ENCODE measurements around the gene ADRM1. TPM values are rescaled to one million over a fixed set of nuclear protein-coding genes. Genes with fewer than 3 reads are reported as not detected.

The ADRM1 gene
- polyA plus RNA-seq, 3 donors, result 36.5 to 62.0 (median 54.2) TPM

DNA sequence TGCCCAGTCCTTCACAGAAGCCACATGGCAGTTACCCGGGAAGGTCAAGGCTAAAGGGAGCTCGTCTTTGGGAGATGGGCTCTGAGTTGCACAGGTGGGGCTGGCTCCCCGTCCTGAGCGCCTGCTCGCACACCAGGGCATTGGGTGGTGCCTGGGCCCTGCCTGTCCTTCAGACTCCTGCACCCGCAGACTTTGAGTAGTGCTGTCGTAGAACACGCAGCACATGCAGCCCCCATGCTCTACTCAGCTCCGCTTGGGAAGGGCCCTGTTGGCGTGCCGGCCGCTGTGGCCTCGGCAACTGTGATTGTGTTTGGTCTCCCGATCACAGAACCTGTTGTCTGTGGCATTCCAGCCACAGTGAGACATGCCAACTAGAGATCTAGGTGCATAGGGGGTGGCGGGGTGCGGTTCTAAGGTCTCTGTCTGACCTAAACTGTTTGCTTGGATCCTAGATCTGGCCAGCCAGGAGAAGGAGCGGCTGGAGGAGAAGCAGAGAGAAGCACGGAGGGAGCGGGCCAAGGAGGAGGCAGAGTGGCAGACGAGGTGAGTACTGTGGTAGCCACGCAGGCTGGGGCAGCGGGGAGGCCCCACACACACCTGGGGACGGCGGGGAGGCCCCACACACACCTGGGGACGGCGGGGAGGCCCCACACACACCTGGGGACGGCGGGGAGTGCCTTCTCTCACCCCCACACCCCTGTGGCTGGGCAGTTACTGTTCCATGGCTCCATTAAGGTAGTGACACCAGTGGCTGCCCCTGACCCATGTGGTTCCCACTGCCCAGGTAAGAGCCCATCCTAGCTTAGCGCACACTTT is 11.3 kb upstream of the ADRM1 start:
- no peak for DNase-seq (ENCODE audit: extremely low read depth in 1 of 11, low read depth in 9 of 11, low spot score in 4 of 11)

DNA sequence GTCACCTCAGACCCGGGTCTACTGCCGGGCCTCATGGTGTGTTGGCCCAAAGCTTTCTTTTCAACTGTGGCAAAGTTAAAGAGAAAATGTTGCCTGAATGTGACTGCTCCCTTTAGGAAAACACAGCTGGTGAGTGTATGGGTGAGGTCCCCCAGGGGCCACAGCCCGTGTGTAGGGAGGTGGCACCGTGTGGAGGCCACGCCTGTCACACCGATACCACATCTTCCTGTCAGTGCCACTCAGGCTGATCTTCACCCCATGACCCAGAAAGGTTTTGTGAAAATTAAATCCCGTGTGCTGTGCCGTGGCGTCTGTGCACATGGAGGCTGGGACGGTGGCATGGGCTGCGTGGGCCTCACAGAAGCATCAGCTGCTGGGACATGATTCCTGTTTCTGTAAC is 10.7 kb upstream of the ADRM1 start:
- no peak for DNase-seq (ENCODE audit: extremely low read depth in 1 of 11, low read depth in 9 of 11, low spot score in 4 of 11)

DNA sequence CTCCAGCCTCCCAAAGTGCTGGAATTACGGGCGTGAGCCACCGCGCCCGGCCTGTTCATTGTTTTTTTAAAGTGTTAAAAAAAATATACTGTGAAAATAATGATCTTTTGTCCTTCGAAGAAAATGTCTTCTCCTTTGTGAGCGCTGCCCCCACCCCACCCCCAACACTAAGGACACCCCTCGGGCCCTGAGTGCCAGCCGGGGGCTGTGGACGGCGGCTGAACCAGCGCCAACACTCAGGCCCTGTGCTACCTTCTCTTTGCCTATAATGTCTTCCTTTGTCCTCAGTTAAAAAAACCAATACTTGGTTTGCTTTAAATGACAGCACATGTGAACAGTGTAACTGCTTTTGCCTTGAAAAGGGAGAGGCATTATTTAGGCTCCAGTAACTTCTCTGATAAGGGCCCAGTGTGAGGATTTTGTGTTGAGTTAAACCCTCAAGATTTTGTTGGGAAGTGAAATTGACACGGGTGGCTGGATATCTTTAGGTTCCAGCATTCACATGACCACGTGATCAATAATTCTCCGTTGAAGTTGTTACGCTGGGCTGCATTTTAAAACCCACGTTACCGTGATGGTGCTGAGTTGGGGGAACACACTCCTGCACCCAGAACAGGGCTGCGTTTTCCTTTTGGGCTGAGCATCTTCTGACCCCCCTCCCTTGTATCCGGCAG is 9.5 kb upstream of the ADRM1 start:
- no peak for DNase-seq (ENCODE audit: extremely low read depth in 1 of 11, low read depth in 9 of 11, low spot score in 4 of 11)

DNA sequence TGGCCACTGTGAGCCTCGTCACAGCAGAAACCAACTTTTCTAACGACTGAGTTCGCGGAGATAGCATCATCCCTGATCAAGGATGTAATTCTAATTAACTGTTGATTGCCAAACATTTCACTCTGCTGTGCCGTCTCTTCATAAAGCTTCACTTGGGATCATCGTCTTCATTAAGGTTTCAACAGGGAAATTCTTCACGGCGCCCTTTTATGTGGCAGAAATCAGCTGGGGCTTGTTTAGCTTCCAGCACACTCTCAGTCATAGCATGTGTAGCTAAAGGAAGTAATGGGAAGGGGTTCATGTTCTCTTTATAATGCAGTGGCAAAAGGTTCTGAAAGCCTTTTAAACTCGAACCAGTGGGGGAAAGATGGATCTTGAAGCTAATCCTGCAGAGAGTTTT is 8.9 kb upstream of the ADRM1 start:
- DNase-seq (ENCODE audit: extremely low read depth in 1 of 11, low read depth in 9 of 11, low spot score in 4 of 11), result no peak

DNA sequence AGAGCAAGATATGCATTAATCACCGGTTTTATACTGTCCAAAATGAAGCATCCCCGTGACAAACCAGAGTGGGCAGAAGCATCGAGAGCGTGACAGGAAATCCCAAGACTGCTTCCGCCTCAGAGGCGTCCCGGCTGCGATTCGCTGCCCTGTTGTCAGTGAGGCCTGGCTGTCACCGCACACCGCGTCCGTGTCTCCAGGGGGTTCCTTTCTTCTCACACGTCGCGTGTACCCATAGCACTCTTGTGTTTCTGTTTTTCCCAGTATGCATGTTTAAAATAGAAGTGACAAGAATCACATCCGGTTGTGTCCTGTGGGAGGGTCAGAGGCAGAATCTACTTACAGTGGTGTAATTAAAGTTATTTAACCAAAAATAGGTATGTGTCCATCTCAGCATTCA is 8.3 kb upstream of the ADRM1 start:
- DNase-seq (ENCODE audit: extremely low read depth in 1 of 11, low read depth in 9 of 11, low spot score in 4 of 11), result no peak

DNA sequence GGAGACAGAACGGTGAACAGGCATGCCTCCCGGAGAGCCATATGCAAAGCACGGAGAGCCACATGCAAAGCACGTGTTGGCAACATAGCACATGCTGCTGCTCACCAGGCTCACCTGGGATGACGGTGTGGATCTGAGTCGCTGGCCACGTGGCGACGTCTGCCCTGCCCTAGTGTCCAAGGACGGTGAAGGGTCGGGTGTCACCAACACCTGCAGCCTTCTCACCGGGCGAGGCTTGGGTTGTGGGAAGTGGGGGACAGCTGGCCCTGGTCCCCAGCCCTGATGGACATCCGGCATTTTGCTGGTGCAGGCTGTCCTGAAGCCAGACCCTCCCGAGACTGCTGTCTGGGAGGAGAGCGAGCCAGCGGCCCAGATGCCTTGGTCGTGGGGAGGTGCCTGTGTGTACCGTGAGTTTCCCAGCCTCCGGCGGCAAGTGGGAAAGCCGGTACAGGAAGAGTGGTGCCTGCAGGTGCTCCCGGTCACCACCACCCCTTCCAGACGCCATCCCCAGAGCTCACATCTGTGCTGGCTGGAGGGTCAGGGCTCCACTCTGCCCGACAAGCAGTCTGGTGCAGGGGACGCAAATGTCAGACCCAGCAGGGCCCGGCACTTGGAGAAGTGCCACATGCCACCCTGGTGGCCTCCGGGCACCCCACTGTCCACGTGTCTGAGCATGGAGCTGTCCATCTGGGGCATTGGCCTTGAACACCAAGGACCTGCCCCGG is 5.9 kb upstream of the ADRM1 start:
- no peak for DNase-seq (ENCODE audit: extremely low read depth in 1 of 11, low read depth in 9 of 11, low spot score in 4 of 11)

DNA sequence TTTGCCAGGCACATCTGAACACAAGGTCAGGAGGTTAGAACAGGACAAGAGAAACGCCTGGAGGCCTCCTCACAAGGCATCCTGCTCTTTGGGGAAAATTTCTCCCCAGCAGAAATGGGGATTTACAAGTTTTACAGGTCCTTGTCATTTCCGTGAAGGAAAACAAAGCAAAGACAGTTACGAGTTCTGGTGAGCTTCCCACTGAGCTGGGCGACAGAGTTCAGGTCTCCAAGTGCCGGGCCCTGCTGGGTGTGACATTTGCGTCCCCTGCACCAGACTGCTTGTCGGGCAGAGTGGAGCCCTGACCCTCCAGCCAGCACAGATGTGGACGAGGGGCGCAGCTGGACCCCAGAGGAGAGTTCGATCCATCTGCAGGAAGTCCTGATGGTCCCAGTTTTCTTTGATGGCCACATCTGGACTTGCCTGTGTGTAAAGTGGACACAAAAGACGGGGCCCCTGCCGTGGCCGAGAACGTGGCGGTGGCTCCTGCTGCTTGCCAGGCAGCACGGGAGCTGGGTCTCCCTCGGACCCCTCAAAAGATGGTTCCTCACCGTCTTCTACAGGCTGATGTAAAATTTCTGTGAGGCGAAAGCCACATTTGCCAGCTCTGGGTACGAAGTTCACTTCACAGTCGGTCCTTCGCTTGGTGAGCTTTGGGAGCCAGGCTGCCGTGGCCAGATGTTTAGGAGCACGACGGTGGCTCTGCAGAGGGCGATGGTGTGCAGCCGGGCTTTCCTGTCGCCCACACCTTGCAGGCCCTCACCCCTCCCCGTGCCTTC is 5.2 kb upstream of the ADRM1 start:
- no peak for DNase-seq (ENCODE audit: extremely low read depth in 1 of 11, low read depth in 9 of 11, low spot score in 4 of 11)

DNA sequence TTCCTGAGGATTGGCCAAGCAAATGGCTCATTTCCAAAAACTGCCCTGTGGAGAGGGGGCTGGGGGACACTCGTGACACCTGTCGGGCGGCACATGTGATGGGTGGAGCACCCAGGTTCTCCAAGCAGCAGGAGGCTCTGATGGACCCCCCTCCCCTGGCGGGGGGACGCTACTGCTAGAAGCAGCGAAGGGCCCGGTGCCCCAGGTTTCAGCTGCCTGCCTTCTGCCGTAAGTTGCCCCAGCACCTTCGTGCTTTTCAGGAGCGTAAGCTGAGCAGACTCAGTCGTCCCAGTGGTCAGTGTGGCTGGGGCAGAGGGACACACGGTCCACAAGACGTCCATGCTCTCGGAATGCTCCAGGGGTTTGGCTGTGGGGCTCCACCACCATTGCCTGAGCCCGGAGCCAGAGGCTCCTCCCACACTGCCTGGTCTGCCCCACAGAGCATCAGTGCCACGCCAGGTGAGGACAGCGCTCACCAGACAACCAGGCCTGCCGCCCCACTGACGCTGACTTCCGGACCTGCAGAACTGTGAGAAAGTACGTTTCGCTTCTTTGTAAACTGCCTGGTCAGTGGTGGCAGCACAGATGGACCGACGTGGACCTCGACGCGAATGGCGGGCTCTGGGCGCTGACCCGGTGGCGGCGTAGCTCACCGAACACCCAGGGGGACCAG is 4.1 kb upstream of the ADRM1 start:
- DNase-seq (ENCODE audit: extremely low read depth in 1 of 11, low read depth in 9 of 11, low spot score in 4 of 11), result no peak

DNA sequence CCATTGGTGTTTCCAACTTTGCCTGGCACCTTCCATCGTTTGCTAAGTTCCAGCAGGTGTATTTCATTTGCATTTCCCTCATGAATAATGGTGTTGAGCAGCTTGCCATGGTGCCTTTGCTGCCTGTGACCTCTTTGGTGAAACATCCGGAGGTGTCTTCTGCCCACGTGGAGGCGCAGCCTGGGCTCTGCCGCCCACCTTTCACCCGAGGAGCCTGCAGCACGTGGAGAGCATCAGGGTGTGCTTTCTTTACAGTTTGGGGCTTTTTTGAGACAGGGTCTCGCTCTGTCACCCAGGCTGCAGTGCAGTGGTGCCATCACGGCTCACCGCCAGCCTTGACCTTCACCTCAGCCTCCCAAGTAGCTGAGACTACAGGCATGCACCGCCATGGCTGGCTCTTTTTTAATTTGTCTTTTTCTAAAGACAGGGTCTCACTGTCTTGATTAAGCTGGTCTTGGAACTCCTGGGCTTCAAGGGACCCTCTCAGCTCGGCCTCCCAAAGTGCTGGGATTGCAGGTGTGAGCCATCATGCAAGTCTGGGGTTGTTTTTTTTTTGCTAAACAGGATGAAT is 3.0 kb upstream of the ADRM1 start:
- no peak for DNase-seq (ENCODE audit: extremely low read depth in 1 of 11, low read depth in 9 of 11, low spot score in 4 of 11)

DNA sequence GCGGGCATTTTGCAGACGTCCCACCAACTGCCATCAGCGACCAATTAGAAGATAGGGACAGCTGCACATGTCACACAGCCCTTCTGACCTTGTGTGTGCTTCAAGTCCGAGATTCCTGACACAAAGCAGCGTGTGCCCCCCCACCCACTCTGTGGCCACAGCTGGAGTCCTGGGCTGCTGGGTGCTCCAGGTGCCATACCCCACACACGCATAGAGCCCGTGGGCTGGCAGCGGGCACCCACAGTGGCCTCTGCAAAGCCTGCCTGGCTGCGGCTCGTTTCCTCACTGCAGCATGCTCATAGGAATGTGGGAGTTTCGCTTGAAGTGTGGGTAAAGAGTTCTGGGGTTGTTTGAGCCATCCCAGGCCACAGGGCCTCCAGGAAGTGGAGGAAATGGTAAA is 2.5 kb upstream of the ADRM1 start:
- DNase-seq (ENCODE audit: extremely low read depth in 1 of 11, low read depth in 9 of 11, low spot score in 4 of 11), result no peak

DNA sequence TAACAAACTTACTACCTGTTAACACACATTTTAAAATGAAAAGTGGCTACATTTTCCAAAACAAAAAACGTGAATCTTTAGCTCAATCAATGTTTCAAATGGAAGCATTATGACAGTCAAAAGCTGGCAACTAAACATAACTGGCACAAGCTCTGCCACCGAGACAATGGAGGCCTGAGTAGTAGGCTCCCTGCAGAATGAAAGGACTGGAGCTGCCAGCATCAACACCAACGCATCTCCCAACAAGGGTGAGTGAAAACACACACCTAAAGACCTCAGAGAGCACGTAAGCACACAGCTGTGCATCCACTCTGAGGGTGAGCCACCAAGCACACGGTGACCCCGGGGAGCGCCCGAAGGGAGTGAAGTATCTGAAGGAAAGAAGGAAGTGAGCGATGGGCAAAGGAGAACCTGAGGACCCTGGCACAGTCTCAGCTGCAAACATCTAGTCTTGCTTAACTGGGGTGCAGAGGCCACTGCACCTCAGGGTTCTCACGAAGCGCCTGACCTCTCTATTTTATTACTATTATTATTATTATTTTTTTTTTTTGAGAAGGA is 1.6 kb upstream of the ADRM1 start:
- no peak for DNase-seq (ENCODE audit: extremely low read depth in 1 of 11, low read depth in 9 of 11, low spot score in 4 of 11)

DNA sequence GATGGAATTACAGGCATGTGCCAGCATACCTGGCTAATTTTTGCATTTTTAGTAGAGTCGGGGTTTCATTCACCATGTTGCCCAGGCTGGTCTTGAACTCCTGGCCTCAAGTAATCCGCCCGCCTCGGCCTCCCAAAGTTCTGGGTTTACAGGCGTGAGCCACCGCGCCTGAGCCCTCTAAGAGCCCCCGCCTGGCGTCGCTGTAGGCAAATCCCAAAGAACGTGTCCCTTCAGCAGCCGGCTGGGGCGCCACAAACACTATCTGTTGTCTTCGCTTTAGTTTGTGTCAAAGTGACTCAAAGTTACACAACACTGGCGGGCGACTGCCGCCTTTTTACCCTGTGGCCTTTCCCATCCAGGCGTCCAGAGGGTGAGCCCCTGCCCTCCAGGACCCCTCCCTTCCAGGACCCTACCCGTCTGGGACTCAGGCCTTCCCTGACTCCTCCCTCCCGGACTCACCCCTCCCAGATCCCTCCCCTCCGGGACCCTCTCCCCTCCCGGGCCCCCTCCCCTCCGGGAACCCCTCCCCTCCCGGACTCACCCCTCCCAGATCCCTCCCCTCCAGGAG is 940 bp upstream of the ADRM1 start:
- peak; percentile 65 to 88 (median 77) for DNase-seq (ENCODE audit: extremely low read depth in 1 of 11, low read depth in 9 of 11, low spot score in 4 of 11)

DNA sequence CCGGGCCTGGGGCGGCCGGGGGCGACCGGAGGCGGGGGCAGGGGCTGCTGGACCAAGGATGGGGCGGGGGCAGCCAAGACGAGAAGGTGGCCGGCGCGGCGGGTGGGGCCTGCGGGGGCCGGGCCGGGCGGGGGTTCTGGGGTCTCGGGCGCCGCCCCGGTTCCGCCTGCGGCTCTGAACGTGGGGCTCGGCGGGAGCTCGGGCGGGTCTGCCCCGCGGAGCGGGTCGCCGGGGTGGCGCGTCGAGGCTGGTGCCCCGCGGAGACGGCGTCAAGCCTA is 204 bp downstream of the ADRM1 start:
- no peak for DNase-seq (ENCODE audit: extremely low read depth in 1 of 11, low read depth in 9 of 11, low spot score in 4 of 11)

DNA sequence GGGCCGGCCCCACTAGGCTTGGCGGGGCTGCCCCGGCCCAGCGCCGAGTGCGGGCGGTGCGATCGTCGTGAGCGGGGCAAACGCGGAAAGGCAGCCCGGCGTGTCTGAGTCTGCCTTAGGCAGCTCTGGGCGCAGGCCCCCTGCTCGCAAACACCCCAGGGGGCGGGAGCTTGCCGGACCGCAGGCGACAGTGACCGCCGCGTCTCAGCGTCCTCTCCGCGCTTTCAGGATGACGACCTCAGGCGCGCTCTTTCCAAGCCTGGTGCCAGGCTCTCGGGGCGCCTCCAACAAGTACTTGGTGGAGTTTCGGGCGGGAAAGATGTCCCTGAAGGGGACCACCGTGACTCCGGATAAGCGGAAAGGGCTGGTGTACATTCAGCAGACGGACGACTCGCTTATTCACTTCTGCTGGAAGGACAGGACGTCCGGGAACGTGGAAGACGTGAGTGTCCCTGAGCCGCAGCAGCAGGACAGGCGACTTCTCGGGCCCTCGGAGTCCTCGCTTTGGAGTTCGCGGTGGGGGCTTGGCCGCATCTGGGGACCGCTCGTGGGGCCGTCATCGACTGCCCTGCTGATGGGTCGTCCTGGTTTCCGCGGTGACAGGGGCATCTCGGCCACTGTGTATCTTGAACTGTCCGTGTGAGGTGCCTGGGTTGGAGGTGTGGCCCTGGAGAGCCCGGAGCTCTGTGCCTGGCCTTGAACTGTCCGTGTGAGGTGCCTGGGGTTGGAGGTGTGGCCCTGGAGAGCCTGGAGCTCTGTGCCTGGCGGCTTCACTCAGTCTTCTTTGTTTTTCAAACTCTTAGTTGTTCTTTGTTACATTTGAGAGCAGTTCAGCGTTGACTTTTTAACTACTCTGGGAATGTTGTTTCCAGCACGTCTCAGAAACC is 786 bp downstream of the ADRM1 start:
- peak in 1 of 11 donors; percentile 9 for DNase-seq (ENCODE audit: extremely low read depth in 1 of 11, low read depth in 9 of 11, low spot score in 4 of 11)

DNA sequence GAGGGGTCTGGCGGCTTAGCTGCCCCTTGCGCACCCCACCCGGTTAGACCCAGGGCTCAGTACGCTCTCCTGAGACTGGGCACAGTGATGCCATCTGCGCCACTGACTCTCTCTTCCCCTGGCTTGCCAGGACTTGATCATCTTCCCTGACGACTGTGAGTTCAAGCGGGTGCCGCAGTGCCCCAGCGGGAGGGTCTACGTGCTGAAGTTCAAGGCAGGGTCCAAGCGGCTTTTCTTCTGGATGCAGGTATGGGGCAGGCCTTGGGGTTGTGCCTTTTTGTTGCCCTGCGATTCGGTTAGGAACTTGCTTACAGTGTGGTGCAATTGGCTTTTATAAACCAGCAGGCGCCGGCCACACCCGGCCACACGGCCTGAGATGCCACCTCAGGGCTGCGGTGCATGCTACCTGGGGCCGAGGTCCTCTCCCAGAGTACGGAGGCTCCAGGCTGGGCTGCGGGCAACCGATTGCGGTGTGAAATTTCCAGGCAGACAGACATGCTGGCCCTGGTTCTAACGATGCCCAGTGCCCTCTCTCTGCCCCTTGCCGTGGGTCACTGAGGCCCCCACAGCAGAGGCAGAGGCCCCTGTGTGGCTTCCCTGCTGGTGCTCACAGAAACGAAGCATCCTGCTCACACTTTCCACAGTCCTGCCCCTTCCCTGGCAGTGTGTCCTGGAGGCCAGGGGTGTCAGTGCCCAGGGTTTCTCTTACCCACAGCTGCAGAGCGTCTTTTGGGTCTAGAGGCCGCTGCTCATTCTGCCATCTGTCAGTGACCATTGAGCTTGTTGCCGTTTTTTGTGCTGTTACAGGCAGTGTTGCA is 1.7 kb downstream of the ADRM1 start:
- no peak for DNase-seq (ENCODE audit: extremely low read depth in 1 of 11, low read depth in 9 of 11, low spot score in 4 of 11)

DNA sequence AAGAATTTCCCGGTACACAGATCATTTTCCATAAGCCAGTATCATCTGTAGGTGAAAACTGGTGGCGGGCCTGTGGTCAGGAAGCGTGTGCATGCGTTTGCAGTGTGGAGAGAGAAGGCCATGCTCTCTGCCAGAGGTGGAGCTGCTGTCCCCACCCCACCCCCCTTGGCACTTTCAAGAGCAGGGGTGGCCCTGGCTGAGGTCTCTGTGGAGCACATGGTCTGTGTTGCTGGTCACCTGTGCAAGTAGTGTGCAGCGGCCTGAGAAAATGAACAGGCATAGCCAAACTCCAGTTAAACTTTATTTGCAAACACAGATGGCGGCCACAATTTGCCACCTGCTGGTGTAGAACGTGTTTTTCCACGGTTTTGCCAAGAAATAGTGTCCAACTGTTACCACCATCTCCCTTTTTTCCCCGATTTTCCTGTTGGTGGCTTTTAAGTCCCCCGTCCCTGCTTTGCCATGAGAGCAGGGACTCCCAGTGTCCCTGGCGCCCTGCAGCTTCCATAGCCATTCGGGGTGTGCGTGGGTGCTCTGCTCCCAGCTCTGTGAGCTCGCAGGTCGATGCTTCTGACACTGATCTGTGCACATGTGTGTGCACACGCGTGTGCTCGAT is 2.5 kb downstream of the ADRM1 start:
- DNase-seq (ENCODE audit: extremely low read depth in 1 of 11, low read depth in 9 of 11, low spot score in 4 of 11), result no peak

Data from renal cortex interstitium (tissue), 11 donors.